Sciatic nerve (tissue), 2 donors: ENCODE results near the gene CFAP97D1. TPM values are rescaled to one million over a fixed set of nuclear protein-coding genes. Genes with fewer than 3 reads are reported as not detected.

ENCODE experiments used
- ATAC-seq: fragments of 200-7000 bp; cut with Tn5 transposase; one replicate; pipeline ENCODE4 v1.9.1; 2020; ENCODE audit warnings: mild to moderate bottlenecking, moderate library complexity
- DNase-seq: peaks from one replicate; pipeline ENCODE4 v3.0.0-alpha.2; 2020; ENCODE audit warnings: low spot score
- intact Hi-C: fragments of 100-400 bp; cut with DNase I; formaldehyde crosslinking; loops from one replicate; pipeline ENCODE4 v1.14.2; 2022
- total RNA-seq: library from RNA; stranded (reverse); fragmentation: NEBNext Ultra II Directional; extraction: Animal tissue kit (Norgen Biotek cat#: 25700); gene quantifications from one replicate; pipeline ENCODE4 v1.2.1, GENCODE V29; 2021
- donor health status: DM: no; HTN: no; CAD: no.
- donor health status: DM: no; HTN: no; CAD: no.

The CFAP97D1 gene
- total RNA-seq, result not detected

DNA sequence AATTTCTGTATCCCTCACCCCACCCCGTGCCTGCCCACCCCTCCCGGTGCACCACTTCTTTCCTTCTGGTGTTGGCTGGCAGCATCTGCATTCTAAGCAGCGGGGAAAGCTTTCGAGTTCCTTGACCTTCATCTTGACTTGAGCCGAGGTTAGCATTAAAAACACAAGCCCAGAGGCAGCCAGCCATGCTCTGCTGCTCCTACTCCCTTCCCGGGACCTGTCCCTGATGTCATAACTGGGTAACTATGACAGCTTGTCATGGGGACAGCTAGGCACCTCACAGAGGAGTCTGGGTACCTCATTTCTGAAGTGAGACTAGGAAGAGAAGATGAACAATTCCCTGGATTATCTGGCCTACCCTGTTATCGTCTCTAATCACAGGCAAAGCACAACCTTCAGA, at the start of gene CFAP97D1:
CFAP97D1 (plus strand) TSS at position 301 of the 400 bp plus-strand sequence; CDS start at position 329, 28 bp downstream.
- intact Hi-C loops, result no loop called here
- ATAC-seq, result no peak
- DNase-seq, result no peak

GRCh38 chr17:43732958-43733357, 47.3 kb upstream of the CFAP97D1 start:
- DNase-seq, result no peak
- intact Hi-C loops, result no loop called here
- ATAC-seq, result no peak

DNA sequence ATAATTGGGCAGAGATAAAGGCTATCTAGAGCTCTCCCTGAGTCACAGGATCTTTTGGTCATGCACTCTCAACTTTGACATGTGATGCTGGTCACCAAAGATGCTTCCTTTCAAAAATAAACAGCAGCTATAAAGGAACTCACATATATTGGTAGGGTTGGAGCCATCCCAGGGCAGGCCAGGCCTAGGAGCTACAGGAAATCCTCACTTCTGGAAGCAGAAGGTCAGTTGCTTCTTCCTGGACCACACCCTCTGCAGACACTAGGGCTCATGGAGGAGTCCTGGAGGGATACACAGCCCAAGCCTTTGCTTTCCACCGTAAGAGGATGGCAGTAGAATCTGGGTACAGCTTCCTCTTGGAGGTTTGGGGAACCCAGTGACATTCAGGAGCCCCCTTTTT, 46.3 kb upstream of the CFAP97D1 start:
- no peak for DNase-seq
- intact Hi-C loops, result no loop called here
- ATAC-seq, result peak; percentile 10

DNA sequence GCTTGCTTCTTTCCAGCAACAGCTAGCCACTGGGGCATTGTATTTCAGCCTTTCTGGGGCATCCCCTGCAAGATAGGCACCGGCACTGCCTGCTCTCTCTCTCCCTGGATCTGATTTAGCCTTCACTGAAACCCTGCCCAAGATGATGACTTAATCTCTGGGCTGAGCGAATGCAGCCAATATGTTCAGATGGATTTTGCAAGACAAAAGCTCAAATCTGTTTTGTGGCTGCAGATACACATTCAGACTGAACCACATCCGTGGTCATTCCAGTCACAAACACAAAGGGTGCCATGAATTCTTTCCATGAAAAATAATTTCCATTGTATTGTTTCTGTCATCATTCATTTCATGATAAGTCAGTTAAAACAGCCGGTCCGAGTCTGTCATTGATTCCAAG, 45.9 kb upstream of the CFAP97D1 start:
- no peak for DNase-seq
- intact Hi-C loops, result no loop called here
- peak; percentile 56 for ATAC-seq

GRCh38 chr17:43736389-43736788, 43.8 kb upstream of the CFAP97D1 start:
- no peak for DNase-seq
- intact Hi-C loops, result no loop called here
- no peak for ATAC-seq

DNA sequence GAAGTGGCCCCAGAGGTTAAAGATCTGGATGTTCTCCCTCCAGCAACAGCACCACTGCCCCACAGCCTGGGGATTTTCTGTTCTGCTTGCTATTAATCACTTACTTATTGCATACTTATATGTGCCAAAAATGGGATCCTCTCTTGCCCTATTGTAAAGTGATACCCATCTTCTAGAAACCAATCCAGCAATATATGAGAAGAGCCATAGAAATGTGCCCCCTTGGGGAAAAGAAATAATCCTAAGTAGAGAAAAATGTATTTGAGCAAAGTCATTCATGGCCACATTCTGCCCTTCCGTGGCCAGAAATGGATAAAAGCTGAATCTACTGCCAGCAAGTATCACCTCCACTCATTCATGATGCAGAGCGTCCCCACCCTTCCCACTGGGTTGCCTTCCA, 42.5 kb upstream of the CFAP97D1 start:
- no peak for ATAC-seq
- DNase-seq, result no peak
- intact Hi-C loops, result no loop called here

GRCh38 chr17:43740541-43740940, 39.7 kb upstream of the CFAP97D1 start:
- no peak for DNase-seq
- no peak for ATAC-seq
- intact Hi-C loops, result no loop called here

DNA sequence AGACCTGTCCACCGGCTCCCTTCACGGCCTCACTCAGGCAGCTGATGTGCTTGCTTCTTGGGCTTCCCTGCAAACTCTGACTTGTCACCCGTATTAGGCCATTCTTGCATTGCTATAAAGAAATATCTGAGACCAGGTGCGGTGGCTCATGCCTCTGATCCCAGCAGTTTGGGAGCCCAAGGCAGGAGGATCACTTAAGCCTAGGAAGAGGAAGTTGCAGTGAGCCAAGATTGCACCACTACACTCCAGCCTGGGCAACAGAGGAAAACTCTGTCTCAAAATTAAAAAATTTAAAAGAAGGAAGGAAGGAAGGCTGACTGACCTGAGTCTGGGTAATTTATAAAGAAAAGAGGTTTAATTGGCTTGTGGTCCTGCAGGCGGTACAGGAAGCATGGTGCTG, 38.6 kb upstream of the CFAP97D1 start:
- intact Hi-C loops, result no loop called here
- ATAC-seq (no peak), DNase-seq (no peak)

DNA sequence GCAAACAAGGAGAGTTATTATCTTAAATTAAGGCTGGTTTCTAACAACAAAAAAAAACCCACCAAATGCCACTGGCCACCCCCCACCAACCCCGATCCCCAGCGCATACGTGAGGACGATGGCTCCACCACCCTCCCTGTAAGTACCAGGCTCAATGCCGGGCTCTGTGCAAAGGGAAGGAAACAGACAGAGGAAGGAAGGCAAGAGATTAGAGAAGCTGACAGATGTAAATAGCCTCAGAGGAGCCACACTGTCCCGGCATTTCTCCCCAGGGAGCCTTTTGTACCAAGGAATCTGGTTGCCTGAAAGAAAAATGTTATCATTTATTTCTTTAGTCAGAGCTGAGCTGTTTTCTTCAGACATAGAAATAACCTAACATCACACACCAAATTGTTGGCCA, 34.7 kb upstream of the CFAP97D1 start:
- ATAC-seq (no peak), DNase-seq (no peak)
- intact Hi-C loops, result no loop called here

DNA sequence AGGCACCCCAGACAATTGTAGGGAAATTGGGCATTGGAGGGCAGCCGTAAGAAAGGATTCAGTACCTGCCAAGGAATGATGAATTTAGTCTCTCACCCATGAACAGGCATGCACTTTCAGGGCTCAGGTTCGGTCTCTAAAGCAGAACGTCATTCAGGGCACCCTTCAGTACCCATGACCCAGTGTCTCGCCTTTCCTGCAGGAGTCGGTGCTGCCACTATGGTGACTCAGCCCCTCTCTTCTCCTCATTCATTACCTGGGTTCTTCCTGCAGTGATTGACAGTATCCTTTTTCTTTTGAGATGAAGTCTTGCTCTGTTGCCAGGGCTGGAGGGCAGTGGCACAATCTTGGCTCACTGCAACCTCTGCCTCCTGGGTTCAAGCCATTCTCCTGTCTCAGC, 30.1 kb upstream of the CFAP97D1 start:
- ATAC-seq (no peak), DNase-seq (no peak)
- intact Hi-C loops, result loop anchor here (5.0 kb wide), 1 partner anchor 178 kb away; no protein-coding TSS in a partner anchor

DNA sequence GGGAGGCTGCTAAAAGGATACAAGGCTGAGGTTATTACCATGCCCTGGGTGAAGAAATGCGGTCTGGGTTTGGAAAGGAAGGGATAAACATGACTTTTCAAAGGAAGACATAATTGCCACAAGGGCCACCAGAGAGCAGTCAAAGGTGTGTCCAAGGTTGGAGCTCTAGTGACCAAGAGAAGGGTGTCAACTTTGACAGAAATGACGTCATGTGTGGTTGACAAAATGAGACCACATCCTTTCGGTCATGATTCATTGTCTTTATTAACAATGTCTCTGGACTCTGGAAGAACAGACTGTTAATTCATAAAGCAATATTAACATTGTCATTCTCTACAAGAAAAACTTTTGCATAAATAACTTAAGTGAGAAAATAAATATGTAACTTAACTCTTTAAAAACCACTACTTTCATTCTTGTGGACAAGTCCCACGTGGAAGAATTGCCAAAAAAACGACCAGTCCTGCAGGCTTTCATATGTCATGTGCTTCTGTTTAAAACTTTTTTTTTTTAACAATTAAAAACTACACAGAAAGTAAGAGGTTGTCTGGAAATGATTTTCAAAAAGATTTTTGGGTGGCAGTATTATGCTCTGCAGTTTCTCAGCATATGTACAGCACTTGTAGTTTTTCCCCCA, 26.6 kb upstream of the CFAP97D1 start:
- ATAC-seq (no peak), DNase-seq (no peak)
- intact Hi-C loops, result loop anchor here (5.0 kb wide), 1 partner anchor 181 kb away; no protein-coding TSS in a partner anchor

GRCh38 chr17:43754947-43755346, 25.3 kb upstream of the CFAP97D1 start:
- intact Hi-C loops, result loop anchor here (5.0 kb wide), 1 partner anchor 183 kb away; no protein-coding TSS in a partner anchor
- no peak for ATAC-seq
- DNase-seq, result no peak

GRCh38 chr17:43755389-43755875, 24.8 kb upstream of the CFAP97D1 start:
- ATAC-seq (no peak), DNase-seq (no peak)
- intact Hi-C loops, result no loop called here

- no peak for ATAC-seq
- DNase-seq, result no peak
- intact Hi-C loops, result no loop called here
Observed at GRCh38 chr17:43756201-43756600, 24.0 kb upstream of the CFAP97D1 start.

DNA sequence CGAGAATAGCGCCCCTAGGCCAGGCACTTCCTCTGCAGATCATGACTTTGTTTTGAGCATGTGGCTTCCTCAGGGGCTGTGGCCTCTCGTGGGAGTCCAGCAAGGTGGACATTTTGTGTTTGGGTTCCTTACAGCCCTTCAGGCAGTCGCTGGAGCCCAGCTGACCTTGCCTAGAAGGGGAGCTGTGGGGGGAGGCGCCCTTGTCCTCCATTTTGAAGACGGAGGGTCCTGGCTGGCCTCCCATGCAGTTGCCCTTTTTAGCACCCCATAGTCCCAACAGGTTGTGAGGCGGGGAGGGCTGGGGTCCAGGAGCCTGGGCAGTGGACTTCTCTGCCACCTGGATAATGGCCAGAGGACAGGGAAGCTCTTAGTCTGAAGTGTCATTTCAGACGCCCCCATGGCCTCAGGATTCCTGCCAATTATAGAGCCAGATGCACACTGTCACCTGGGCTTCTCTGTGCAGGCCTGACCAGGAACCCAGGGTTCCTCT, 23.0 kb upstream of the CFAP97D1 start:
- ATAC-seq, result no peak
- DNase-seq, result no peak
- intact Hi-C loops, result no loop called here

DNA sequence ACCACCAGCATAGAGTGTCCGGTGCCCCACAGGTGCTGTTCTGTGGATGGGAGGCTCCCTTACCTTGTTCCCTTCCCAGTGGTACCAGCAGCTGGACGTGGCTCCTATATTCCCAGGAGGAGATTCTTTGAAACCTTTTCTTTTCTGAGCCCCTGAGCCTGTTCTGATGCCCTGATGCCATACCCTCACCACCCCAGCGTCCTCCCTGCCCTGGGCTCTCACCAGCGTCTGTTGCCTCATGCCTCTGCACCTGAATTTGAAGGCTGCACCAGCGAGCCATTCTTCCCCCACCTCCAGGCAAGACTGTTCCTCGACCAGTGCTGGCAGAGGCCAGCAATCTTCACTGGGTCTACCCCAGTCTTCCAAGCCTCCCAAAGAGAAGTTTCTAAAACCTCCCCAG, 22.1 kb upstream of the CFAP97D1 start:
- intact Hi-C loops, result no loop called here
- ATAC-seq (no peak), DNase-seq (no peak)

DNA sequence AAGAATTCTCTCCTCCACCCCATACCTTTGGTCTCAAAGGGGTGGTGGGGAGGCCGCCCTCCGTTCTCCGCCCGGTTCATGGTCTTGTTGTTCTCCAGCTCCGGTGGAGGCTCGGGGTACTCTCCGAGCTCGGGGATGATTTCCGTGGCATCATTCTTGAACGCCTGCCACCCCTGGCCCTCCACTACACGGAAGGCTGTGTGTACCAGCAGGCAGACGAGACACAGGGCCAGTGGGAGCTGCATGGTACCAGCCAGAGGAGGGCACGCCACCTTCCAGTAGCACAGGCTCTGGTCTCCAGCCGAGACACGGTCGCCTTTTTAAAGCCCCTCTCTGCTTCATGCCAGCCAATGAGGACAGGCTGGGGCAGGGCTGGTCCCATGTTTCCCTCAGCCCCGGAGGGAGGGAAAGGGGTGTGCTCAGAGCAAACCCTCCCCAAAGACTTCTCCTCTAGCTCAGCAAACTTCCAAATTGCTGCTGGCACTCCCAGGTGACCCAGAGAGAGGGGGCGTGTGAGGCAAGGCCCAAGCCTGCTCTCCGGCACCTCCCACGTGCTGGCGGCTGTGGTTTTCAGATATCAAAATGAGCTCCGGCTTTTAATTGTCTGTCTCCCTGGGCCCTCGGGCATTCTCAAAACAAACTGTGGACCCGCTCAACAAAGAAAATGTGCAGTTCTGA, 21.6 kb upstream of the CFAP97D1 start, which contains the start of gene SOST:
SOST (minus strand) TSS at position 295 of the 678 bp plus-strand sequence; CDS start at position 245, 50 bp downstream.
- intact Hi-C loops, result no loop called here
- ATAC-seq (no peak), DNase-seq (peak; percentile 45)

GRCh38 chr17:43759836-43760235, 20.4 kb upstream of the CFAP97D1 start:
- DNase-seq (peak; percentile 34), ATAC-seq (no peak)
- intact Hi-C loops, result loop anchor here (1.0 kb wide), 1 partner anchor 67 kb away; no protein-coding TSS in a partner anchor

- peak; percentile 92 for ATAC-seq
- intact Hi-C loops, result loop anchor here (1.0 kb wide), 1 partner anchor 67 kb away; no protein-coding TSS in a partner anchor
- peak; percentile 97 for DNase-seq
Observed at GRCh38 chr17:43760254-43760852, 19.9 kb upstream of the CFAP97D1 start.
